HL-60/S4 treated with retinoic acid at 250 ng/mL for 4 days and 3 days (cell line): Measurements from ENCODE around the gene TBX18.

Experiments used
- in situ Hi-C: fragments of 300-500 bp; cut with MboI; formaldehyde crosslinking; loops from 2 replicates; pipeline ENCODE4 v1.7.0; 2022; ENCODE audit warnings: low sequenced_read_pairs

Gene TBX18

DNA sequence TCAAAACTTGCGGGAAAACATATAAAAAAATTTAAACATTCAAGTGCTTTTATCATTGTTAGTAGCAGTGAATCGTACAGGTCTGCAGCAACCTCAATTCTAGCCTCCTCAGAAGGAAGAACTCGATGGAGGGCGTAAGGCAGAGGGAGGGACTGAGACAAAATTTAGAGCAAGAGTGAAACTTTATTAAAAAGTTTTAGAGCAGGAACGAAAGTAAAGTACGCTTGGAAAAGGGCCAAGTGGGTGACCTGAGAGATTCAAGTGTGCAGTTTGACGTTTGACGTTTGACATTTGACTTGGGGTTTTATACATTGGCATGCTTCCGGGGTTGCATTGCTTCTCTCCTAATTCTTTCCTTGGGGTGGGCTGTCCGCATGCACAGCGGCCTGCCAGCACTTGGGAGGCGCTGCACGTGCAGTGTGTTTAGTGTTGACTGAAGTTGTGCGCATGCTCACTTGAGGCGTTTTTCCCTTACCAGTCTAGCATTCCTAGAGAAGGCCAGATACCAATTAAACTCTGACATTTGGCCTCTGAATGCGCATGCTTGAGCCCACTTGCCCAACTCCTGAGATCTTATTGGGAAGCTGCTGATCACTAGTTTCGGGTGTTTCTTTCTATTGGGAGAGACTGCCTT is 82.6 kb downstream of the TBX18 start:
- in situ Hi-C loops = no loop called here

DNA sequence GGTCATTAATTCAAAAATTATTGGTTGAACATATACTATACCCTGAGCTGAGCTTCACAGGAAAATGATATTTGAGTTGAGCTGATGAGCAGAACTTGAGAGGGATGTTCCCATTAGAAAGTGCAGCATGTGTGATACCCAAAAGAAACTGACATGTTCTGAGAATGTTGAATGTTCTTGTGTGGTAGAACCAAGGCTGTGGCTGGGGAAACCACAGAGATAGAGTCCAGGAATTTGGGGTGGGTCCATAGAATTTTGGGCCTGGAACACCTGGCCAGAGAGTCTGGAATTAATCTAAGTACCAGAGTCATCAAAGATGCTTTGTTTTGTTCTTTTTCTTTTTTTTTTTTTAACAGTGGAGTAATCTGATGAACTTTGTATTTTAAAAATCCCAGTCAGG is 88.7 kb downstream of the TBX18 start:
- in situ Hi-C loops = no loop called here

DNA sequence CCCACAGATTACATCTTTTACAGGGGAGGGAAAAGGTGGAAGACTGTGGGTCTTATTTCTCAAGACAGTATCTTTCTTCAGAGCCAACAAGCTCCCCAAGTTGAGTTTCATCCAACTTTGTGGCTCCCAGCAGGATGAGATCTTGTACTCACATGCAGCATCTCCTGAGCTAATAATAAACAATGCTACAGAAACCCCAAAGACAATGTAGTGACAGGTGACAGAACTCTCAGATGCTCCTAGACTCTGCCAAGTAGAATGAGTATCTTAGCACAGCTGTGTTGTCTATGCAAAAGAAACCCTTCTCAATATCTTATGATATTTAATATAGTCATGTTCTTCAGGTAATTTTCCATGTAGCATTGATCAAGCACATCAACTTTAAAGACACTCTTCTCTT is 90.0 kb downstream of the TBX18 start:
- in situ Hi-C loops = no loop called here

DNA sequence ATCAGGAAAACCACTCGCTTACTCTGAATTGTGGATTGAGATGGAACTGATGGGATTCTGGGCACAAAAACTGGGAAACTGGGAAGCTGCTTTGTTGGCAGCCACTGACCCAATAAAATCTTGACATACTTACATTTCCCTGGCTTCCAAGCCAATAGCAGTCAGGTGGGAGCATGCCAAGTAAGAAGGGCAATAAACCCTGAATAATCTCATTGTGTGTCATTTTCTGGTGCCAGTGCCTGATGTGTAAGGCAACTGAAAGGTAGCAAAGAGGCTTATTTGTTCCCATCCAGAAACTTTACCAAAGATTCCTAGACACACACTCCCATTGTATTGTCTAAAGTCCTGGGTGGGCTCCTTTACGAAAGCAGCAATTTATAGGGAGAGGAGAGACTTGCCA is 93.2 kb downstream of the TBX18 start:
- in situ Hi-C loops = no loop called here

DNA sequence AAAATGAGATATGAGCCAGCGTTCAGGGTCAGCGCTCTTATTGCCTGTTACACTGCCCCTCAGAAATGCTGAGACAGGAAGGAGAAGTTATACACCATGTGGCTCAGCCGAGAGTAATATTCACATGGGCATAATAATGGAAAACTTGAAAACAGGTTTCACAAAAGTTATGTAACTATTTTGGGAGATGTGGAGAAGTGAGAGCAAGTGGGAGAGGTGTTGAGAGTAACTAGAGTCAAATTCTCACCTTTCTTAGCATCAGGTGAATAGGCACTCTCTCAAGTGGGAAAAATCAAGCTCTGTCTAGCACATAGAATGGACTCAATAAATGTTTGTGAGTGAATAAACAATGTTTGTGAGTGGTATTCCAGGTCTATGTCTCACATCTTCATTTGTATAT is 94.5 kb downstream of the TBX18 start:
- in situ Hi-C loops = no loop called here

DNA sequence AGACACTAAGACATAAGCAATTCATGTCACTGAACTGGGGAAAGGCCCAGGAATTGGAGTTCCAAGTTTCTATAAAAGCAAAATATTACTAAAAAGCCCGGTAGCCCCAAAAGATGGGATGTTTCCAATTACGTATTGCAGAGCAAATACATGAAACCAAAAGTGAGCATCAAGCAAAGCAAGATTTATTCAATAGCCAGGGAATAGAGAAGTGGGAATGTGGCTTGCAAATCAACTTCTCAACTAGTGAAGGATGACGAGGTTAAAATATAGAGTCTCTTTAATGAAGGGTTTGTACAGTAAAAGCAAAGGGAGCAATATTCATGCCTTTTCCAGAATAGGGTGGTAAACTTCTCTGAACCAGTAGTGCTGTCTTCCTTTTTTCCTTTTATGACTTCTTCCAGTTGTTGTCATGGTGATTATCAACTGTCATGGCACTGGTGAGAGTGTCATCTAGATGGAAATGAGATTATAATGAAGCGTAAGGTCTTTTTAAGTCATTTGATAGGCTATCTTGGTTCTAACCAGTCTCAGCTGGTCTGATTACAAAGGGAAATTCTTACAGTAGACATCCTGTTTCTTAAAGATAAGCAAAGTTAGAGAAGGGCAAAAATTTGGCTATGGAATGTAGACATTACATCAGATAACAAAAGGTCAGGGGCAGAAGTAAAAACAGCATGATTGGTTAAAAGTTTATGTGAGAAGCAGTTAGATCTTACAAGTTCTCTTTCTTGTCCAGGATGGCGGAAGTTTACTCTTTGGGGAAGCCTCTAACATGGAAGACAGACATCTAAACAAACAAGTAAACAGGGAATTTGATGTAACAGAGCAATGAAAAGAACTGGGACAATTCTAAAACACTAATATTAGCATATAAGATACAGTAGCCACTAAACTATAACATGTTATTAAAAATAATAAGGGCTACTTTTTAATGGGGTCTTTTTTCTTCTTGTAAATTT is 96.9 kb downstream of the TBX18 start:
- in situ Hi-C loops = no loop called here

DNA sequence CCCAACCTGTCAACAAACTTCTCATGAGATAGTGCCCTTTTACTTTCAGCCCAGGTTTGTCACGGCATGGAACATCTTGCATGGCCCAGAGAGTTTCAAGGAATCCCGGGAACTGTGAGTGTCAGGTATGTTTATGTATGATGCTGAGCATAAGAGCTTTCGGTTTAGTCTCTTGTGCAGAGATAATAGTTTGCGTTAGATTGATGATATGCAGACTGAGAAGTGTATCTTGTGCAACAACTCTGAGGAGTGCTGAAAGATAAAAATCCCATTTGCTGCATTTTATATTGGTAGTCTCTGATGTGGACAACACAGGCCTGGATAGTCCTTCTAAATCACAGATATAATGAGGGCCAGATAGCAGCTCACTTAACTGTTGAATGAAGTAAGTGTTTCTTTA is 99.0 kb downstream of the TBX18 start:
- in situ Hi-C loops = no loop called here

DNA sequence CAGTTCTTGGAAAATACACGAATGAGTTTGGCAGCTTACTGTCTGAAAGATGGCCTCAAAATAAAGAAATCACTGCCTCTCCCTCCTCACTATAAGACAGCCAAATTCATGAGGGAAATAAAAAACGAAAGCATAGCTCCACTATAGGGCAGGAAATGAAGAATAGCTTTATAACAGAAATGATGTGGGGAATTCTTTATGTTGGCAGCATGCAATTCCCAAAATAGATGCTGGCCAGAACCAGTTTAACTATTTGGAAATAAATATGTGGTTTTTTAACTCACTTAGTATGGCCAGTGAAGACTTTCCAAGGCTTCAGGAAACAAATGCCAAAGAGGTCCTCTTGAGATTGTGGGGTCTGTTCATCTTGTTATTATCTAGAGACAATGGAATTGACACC is 100.5 kb downstream of the TBX18 start:
- in situ Hi-C loops = no loop called here

DNA sequence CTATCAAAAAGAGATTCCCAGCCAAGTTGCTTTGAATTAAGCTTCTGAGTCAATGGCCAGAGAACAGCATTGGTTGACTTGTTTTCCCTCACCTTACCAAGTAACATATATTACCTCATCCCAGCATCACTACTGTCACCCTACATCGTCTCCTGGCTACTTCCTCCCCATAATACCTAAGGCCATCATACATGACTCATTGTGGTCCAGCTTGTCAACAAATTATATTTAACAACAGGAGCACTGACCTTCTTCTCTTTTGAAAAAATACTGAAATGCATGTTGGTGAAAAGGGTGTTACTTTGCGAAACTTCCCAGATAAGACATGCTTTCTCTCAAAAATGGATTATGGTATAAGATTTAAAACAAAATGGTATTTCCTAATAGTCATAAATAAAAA is 106.9 kb downstream of the TBX18 start:
- in situ Hi-C loops = no loop called here

DNA sequence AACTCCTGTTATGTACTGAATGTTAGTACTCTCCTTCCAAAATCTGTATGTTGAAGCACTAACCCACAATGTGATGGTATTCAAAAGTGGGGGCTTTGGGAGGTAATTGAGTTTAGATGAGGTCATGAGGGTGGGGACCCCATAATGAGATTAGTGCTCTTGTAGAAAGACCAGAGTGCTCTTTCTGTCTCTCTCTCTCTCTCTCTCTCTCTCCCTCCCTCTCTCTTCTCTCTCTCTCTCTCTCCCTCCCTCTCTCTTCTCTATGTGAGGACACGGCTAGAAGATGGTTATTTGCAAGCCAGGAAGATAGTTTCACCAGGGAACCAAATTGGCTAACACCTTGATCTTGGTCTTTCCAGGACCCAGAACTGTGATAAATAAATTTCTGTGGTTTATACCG is 107.4 kb downstream of the TBX18 start:
- in situ Hi-C loops = no loop called here

DNA sequence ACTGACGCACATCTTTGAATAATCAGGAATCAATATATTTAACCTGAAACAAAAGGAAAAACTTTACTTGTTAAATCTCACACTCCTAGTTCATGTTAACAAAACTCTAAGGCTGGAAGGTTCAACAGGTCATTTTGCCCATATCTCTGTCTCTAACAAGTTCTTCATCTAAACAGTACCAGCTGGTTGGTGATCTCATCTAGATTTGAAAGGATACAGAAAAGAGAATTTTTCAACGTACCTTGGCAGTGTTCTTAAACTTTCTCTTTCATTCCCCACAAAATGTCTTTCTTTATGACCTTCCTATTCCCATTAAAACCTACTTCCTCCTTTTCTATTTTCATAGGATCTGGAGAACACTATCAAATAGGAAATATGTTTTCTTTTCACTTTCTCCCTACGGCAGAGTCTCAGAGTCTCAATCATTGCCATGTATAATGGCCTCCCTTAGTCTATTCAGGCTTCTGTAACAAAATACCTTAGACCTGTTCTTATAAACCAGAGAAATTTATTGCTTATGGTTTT is 111.3 kb downstream of the TBX18 start:
- in situ Hi-C loops = no loop called here

DNA sequence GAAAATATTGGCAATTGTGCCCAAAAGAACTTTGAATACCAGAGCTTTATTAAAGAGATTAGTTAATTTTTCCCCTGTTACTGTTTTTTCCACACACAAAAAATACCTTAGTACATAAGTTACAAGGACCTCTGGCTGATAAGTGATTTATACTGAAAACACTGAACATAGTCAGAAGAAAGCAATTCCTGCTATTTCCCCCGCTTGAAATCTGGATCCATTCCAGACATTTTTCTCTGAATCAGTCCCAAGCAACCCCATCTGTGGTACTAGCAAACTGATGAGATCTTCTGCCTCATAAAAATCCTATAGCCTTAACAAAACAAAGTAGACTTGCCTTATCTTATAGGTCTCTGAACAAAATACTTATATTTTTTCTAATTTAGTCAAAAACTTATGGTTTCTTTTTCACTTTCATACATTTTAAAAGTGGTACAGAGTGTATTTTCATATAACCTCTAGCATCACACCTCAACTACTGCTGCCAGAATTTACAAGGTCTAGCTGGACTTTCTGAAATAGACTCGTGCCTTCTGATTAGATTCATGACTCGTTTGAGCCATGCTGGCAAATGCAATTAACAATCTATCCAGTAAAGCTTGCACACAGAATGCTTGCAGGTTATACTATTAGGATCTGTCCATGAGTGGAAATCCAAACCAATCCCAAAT is 111.9 kb downstream of the TBX18 start:
- in situ Hi-C loops = no loop called here

DNA sequence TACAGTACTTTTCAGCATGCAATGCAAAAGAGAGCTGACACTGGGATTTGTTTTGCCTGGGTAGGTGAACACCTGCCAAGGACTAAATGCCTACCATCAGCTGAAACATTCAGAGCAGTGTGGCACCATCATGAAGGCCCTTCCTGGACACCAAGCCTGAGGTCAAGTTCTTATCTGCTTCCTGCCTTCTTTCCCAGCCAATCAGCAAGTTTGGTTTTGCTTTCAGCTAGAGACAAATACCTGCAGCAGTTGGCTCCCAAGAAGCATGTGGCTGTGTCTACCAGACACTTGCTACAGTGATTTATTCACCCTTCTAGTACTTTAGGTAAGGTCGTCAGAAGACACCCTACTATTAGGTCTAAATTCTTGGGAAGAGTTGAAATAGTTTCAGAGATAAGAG is 112.8 kb downstream of the TBX18 start:
- in situ Hi-C loops = no loop called here

DNA sequence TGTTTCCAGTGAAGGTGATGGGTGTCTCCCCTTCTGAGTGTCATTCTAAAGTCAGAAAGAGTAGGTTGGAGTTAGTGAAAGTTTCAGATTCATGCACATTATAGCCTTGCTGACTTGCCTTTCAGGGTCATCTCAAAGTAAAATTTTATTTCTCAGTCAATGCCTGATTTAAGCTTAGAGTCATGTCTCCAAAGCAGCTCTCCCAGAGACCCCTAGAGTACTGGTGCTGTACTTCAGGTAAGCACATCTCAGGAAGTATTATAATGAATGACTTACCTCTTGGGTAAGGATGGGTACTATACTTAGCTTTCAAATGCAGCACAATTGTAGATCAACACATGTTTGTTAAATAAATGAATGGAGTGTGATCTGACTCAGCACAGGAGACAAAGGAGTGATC is 116.0 kb downstream of the TBX18 start:
- in situ Hi-C loops = no loop called here

DNA sequence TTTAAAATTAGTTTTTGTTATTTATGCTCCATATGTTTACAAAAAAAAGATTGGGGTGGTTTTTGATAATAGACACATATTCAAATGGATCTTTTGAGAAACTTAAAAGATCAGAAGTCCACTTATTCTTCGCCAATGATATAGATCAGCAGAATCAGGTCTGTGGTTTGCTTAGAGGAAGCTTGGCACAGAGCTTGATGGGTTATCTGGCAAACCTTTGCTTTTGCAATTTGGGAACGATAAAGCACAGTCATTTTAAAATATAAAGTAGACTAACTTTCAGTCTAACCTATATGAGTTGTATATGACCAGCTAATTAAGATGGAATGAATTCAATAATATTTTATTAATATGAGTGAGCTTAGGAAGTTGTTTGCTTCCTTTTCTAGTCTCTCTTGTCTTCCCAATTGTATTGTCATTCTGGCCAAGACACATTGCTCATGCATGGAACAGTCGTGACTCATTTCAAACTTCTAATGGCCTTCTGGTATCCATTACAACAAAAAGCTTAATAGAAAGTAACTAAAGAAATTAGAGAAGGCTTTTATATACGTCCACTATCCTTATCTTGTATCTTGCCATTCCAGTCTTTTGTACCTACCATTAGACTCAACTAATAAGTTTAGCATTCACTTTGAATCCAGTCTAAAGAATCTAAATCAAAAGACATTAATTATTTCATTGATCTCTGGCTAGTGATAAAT is 118.7 kb downstream of the TBX18 start:
- in situ Hi-C loops = no loop called here

DNA sequence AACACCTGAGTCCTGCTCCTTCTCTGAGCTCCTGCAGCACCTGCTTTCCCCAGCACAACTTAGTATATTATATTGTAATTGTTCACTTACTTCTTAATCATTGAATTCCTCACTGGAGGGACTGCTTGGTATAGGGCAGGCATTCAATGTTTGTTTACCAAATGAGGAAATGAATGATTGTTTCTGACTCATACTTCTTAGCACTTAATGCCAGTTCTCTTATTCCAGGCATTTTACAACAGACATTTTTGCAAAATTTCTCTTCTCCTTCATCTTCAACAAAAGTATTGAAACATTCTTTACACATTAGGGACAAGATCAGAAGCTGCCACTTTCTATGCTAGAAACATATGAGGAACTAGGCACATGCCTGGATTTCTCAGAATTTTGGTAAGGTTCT is 119.4 kb downstream of the TBX18 start:
- in situ Hi-C loops = no loop called here

DNA sequence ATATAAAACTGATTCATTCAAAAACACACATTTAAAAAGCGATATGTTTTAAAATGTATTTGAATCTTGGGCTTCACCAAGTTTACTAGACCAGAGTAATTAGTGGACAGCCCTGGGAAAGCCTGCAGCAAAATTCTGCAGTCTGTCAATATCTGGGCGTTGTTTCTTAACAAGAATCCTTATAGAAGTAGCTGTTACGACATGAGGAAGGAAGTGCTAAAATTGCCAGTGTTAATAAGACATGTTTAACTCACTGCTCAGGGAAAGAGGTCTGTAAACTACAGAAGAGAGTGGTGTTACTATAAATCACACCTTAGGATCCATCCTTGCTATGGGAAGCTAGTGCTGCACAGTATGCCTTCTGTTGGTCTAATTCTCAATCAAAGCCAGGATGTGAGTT is 120.6 kb downstream of the TBX18 start:
- in situ Hi-C loops = no loop called here

DNA sequence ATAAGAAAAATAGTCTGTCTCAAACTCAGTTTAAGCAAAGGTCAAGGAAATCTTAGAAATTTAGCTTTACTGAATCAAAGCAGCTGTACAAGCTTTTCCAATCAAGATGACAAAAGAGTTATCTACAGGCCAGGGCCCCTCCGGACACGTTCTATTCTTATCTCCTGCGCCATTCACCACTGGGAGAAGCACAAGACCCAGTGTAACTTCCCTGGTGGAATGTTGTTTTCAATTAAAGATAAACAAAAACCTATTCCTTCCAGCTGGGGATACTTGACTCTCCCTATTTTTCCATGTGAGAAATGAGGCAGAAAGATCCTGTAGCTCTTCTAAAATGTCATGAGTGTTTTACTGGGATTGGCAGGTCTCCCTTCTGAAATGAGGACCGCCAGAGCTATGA is 123.3 kb downstream of the TBX18 start:
- in situ Hi-C loops = no loop called here

DNA sequence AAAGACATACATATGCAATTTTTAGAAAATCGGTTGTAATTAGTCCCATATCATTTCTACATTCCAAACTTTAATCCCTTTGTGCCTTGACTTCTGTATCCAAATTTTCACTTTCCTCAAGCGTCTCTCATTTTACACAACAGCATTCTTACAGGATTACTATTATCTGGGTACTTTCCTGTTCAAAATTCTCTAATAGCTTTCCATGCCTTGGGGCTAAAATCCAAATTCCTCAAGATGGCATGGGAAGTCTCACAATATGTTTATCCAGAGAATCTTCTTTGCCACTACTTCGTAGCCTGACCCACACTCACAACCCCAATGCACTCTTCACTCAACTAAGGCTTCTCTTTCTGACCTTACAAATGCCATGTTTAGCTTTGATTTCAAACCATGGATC is 125.0 kb downstream of the TBX18 start:
- in situ Hi-C loops = no loop called here

DNA sequence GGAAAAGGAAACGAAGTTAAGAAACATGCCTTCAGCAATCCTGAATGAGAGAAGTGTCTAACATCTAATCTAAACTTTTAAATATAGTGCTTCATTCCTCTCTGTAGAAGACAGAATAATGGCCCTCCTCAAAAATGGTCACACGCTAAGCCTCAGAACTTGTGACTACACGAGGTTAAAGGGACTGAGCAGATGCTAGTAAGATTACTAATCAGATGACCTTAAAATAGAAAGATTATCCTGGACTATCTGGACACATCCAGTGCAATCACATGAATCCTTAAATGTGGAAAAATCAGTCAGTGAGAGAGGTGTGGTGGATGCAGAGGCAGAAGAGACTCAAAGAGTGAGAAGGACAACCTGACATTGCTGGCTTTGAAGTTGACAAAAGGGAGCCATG is 126.1 kb downstream of the TBX18 start:
- in situ Hi-C loops = no loop called here
